Prostate gland (tissue), 2 donors: ENCODE results near the gene UBE2O.

Experiments used
- CTCF ChIP-seq, 4 experiments: fragments of 200-600 bp in 2 of 4; fragments of 450-650 bp in 2 of 4; sonication (generic) in 2 of 4; IDR thresholded peaks; 1 replicate in 3 of 4; 2 replicates in 1 of 4; pipeline ENCODE4 v1.5.1; 2016 to 2019; ENCODE audit warnings: antibody characterized with exemption in 4 of 4, mild to moderate bottlenecking in 2 of 4, moderate library complexity in 2 of 4
- POLR2AphosphoS5 ChIP-seq: sonication (generic); formaldehyde crosslinking; IDR thresholded peaks from one replicate; pipeline ENCODE4 v1.6.1; 2017; ENCODE audit warnings: antibody characterized with exemption

GRCh38 chr17:76468634-76469010, 15.7 kb upstream of the UBE2O start:
- no peak for TF ChIP-seq CTCF (IDR thresholded peaks at IDR 0.05)
- TF ChIP-seq POLR2AphosphoS5, result no peak
